Progenitor cell of endocrine pancreas (in vitro differentiated cells): ENCODE data around the gene DIRAS2. TPM values are rescaled to one million over a fixed set of nuclear protein-coding genes. Genes with fewer than 3 reads are reported as not detected.
"Not testable (repeated sequence)": the region's sequence is repeated elsewhere in the genome, so short reads cannot be mapped to it uniquely, and the experiment has no call there.

ENCODE experiments used
- DNase-seq: peaks from one replicate; pipeline ENCODE4 v3.0.0; 2021; ENCODE audit warnings: low spot score; ENCODE audit not compliant: unreplicated experiment
- H3K27ac Mint-ChIP-seq: 2 replicates; pipeline ENCODE4 v1.8.0; 2021; ENCODE audit warnings: mild to moderate bottlenecking, moderate library complexity, mixed read lengths
- H3K27me3 Mint-ChIP-seq: 2 replicates; pipeline ENCODE4 v1.8.0; 2021; ENCODE audit warnings: mixed read lengths
- H3K36me3 Mint-ChIP-seq: 2 replicates; pipeline ENCODE4 v1.8.0; 2022; ENCODE audit warnings: mixed read lengths; ENCODE audit not compliant: insufficient read depth
- H3K4me1 Mint-ChIP-seq: 2 replicates; pipeline ENCODE4 v1.8.0; 2021; ENCODE audit warnings: low read depth, mixed read lengths
- H3K4me3 Mint-ChIP-seq: 2 replicates; pipeline ENCODE4 v1.8.0; 2021; ENCODE audit warnings: low read depth, mild to moderate bottlenecking, moderate library complexity, mixed read lengths
- H3K9me3 Mint-ChIP-seq: 2 replicates; pipeline ENCODE4 v1.8.0; 2021; ENCODE audit warnings: low read depth, mixed read lengths
- total RNA-seq: library from RNA; stranded (reverse); gene quantifications from 2 replicates; pipeline ENCODE4 v1.2.1, GENCODE V29; 2021
- TF ChIP-seq, protein P1 (sequence below): fragments of 200-600 bp; sonication (generic); IDR thresholded peaks from one replicate; pipeline ENCODE4 v1.5.0; 2021; ENCODE audit warnings: antibody characterized with exemption, mild to moderate bottlenecking; ENCODE audit not compliant: unreplicated experiment

The DIRAS2 gene
- total RNA-seq, 1 donor from 2014 or later: not detected

DNA sequence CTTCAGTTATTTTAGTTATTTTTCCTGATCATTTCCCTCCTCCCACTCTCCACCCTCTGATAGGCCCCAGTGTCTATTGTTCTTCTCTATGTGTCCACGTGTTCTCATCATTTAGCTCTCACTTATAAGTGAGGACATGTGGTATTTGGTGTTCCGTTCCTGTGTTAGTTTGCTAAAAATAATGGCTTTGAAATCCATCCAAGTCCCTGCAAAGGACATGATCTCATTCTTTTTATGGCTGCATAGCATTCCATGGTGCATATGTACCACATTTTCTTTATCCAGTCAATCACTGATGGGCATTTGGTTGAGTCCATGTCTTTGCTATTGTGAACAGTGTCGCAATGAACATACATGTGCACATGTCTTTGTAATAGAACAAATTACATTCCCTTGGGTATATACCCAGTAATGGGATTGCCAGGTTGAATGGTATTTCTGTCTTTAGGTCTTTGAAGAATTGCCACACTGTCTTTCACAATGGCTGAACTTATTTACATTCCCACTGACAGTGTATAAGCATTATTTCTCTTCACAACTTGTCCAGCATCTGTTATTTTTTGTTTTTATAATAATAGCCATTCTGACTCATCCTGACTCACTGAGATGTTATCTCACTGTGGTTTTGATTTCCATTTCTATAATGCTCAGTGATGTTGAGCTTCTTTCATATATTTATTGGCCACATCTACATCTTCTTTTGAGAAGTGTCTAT lies 17.2 kb upstream of the DIRAS2 start:
- no peak for DNase-seq
- TF ChIP-seq, protein P1, sequence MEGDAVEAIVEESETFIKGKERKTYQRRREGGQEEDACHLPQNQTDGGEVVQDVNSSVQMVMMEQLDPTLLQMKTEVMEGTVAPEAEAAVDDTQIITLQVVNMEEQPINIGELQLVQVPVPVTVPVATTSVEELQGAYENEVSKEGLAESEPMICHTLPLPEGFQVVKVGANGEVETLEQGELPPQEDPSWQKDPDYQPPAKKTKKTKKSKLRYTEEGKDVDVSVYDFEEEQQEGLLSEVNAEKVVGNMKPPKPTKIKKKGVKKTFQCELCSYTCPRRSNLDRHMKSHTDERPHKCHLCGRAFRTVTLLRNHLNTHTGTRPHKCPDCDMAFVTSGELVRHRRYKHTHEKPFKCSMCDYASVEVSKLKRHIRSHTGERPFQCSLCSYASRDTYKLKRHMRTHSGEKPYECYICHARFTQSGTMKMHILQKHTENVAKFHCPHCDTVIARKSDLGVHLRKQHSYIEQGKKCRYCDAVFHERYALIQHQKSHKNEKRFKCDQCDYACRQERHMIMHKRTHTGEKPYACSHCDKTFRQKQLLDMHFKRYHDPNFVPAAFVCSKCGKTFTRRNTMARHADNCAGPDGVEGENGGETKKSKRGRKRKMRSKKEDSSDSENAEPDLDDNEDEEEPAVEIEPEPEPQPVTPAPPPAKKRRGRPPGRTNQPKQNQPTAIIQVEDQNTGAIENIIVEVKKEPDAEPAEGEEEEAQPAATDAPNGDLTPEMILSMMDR: no peak
- Mint-ChIP-seq H3K27me3 (peaks cover 27% of the 10 kb centered on the region), H3K27ac (no peak overlapping the region), H3K9me3 (peaks cover 3% of the 10 kb centered on the region), H3K4me3 (no peak overlapping the region), H3K4me1 (peaks cover 4% of the 10 kb centered on the region), H3K36me3 (no peaks in the 10 kb centered on the region)

DNA sequence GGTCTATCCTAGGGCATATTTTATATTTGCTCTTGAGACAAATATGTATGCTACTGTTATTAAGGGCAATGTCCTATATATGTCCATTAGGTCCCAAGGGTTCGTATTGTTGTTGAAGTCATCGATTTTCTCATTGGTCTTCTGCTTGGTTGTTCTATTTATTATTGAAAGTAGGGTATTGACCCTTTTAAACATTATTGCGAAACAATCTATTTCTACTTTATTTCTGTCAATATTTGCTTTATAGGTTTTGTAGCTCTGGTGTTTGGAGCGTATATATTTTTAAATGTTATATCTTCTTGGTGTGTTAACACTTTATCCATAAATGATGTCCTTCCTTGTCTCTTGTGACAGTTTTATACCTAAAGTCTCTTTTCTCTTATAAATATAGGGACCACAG lies 16.2 kb upstream of the DIRAS2 start:
- Mint-ChIP-seq H3K4me1 (peaks cover 4% of the 10 kb centered on the region), H3K27ac (no peak overlapping the region), H3K9me3 (peaks cover 3% of the 10 kb centered on the region), H3K4me3 (no peak overlapping the region), H3K36me3 (no peaks in the 10 kb centered on the region), H3K27me3 (peaks cover 18% of the 10 kb centered on the region)
- TF ChIP-seq, protein P1: no peak
- no peak for DNase-seq

DNA sequence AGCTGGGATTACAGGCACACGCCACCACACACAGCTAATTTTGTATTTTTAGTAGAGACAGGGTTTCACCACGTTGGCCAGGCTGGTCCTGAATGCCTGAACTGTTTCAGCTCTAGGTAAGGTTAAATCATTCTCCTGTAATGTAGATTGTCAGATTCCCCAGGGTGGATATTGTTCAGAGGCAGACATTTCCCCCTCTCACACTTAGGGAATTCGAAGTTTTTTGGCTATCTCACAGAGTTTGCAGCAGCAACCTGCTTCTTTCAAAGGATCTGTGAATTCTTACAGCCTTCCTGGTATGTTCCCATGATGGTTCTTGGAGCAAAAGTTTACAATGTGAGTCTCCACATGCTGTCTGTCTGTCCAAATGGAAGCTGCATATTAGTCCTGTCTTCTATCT lies 15.6 kb upstream of the DIRAS2 start:
- peaks cover 12% of the 10 kb centered on the region for H3K27me3 Mint-ChIP-seq
- peaks cover 4% of the 10 kb centered on the region for H3K4me1 Mint-ChIP-seq
- H3K36me3 Mint-ChIP-seq: no peaks in the 10 kb centered on the region
- TF ChIP-seq, protein P1: no peak
- H3K9me3 Mint-ChIP-seq: peaks cover 2% of the 10 kb centered on the region
- DNase-seq: no peak
- no peak overlapping the region for H3K27ac Mint-ChIP-seq
- no peak overlapping the region for H3K4me3 Mint-ChIP-seq

DNA sequence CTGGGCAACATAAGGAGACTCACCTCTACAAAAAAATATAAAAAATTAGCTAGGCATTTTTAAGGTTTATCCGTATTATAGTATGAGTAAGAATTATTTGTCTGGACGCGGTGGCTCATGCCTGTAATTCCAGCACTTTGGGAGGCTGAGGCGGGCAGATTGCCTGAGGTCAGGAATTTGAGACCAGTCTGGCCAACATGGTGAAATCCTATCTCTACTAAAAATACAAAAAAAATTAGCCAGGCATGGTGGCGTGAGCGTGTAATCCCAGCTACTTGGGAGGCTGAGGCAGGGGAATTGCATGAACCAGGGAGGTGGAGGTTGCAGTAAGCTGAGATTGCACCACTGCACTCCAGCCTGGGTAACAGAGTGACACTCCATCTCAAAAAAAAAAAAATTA lies 14.3 kb upstream of the DIRAS2 start:
- not testable (repeated sequence) for DNase-seq, H3K36me3 Mint-ChIP-seq, H3K4me3 Mint-ChIP-seq, H3K27ac Mint-ChIP-seq, H3K9me3 Mint-ChIP-seq, H3K4me1 Mint-ChIP-seq, H3K27me3 Mint-ChIP-seq

DNA sequence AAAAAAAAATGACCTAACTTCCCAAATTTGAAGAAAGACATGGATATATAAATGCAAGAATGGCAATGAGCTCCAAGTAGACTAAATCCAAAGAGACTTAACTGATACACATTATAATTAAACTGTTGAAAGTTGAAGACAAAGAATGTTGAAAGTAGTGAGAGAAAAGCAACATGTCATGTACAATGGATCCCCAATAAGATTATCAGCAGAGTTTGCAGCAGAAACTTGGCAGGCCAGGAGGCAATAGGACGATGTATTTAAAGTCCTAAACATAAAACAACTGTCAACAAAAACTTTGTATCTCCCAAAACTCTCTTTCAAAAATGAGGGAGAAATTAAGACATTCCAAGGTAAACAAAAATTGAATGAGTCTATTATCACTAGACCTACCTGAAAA lies 8.6 kb upstream of the DIRAS2 start:
- Mint-ChIP-seq H3K4me3 (no peak overlapping the region), H3K9me3 (peaks cover 11% of the 10 kb centered on the region), H3K27ac (no peak overlapping the region), H3K27me3 (peaks cover 40% of the 10 kb centered on the region), H3K4me1 (no peaks in the 10 kb centered on the region), H3K36me3 (peaks cover 2% of the 10 kb centered on the region)
- DNase-seq: no peak
- TF ChIP-seq, protein P1: no peak

DNA sequence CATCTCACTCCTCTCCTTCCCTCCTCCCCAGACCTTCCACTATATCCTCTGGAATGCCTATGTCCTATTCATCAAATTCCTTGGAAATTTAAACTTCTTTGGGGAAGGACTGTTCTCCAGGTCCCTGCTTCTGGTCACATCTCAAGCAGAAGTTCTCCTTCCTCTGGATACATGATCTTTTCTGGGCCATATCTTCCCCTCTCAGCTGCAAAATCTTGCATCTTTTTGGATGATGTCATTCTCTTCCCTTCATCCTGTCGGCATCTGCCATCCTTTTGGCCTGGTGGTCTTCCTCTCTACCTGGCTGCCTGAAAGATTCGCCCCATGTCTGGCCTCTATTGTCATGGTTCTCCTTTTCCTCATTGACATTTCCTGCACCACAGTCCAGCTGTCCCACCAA lies 5.2 kb upstream of the DIRAS2 start:
- DNase-seq: no peak
- Mint-ChIP-seq H3K4me1 (peaks cover 1% of the 10 kb centered on the region), H3K27me3 (peaks cover 66% of the 10 kb centered on the region), H3K4me3 (no peak overlapping the region), H3K9me3 (peaks cover 11% of the 10 kb centered on the region), H3K27ac (no peak overlapping the region), H3K36me3 (peaks cover 2% of the 10 kb centered on the region)
- TF ChIP-seq, protein P1: no peak
